ENCODE results near the gene NHLRC1. TPM values are rescaled to one million over a fixed set of nuclear protein-coding genes. Genes with fewer than 3 reads are reported as not detected.

NHLRC1 gene
- total and polyA plus RNA-seq, 2 of the 13 experiments (the other 11 are each of a cell fraction or from before 2014, with no cell fraction given): 0.04 to 0.11 TPM

DNA sequence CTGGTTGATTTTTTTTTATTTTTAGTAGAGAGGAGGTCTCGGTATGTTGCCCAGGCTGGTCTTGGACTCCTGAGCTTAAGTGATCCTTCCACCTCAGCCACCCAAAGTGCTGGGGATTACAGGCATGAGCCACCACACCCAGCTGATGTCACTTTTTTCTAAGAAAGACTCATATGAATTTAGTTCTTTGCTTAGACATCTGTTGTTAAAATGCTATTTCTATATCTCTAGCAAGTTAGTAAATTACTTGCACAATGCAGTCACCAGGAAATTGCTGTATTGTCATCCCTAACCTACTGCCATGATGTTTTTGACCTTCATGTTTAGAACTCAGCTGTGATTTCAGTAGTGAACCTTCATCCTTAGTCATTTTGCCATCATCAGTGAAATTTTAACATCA is 38.4 kb upstream of the NHLRC1 start (continued):
- TF ChIP-seq, protein P1, sequence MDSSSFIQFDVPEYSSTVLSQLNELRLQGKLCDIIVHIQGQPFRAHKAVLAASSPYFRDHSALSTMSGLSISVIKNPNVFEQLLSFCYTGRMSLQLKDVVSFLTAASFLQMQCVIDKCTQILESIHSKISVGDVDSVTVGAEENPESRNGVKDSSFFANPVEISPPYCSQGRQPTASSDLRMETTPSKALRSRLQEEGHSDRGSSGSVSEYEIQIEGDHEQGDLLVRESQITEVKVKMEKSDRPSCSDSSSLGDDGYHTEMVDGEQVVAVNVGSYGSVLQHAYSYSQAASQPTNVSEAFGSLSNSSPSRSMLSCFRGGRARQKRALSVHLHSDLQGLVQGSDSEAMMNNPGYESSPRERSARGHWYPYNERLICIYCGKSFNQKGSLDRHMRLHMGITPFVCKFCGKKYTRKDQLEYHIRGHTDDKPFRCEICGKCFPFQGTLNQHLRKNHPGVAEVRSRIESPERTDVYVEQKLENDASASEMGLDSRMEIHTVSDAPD (CRISPR knock-in tag; IDR thresholded peaks at IDR 0.05): no peak
- TF ChIP-seq XBP1 (CRISPR knock-in tag; IDR thresholded peaks at IDR 0.05) (no peak), KDM5B (CRISPR knock-in tag; IDR thresholded peaks at IDR 0.05; ENCODE audit: borderline replicate concordance) (no peak), ZBTB21 (CRISPR knock-in tag; IDR thresholded peaks at IDR 0.05) (no peak), ELF3 (CRISPR knock-in tag; IDR thresholded peaks at IDR 0.05) (no peak), GATAD1 (CRISPR knock-in tag; IDR thresholded peaks at IDR 0.05) (no peak)
- TF ChIP-seq, protein P2, sequence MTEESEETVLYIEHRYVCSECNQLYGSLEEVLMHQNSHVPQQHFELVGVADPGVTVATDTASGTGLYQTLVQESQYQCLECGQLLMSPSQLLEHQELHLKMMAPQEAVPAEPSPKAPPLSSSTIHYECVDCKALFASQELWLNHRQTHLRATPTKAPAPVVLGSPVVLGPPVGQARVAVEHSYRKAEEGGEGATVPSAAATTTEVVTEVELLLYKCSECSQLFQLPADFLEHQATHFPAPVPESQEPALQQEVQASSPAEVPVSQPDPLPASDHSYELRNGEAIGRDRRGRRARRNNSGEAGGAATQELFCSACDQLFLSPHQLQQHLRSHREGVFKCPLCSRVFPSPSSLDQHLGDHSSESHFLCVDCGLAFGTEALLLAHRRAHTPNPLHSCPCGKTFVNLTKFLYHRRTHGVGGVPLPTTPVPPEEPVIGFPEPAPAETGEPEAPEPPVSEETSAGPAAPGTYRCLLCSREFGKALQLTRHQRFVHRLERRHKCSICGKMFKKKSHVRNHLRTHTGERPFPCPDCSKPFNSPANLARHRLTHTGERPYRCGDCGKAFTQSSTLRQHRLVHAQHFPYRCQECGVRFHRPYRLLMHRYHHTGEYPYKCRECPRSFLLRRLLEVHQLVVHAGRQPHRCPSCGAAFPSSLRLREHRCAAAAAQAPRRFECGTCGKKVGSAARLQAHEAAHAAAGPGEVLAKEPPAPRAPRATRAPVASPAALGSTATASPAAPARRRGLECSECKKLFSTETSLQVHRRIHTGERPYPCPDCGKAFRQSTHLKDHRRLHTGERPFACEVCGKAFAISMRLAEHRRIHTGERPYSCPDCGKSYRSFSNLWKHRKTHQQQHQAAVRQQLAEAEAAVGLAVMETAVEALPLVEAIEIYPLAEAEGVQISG (CRISPR knock-in tag; IDR thresholded peaks at IDR 0.05): no peak

DNA sequence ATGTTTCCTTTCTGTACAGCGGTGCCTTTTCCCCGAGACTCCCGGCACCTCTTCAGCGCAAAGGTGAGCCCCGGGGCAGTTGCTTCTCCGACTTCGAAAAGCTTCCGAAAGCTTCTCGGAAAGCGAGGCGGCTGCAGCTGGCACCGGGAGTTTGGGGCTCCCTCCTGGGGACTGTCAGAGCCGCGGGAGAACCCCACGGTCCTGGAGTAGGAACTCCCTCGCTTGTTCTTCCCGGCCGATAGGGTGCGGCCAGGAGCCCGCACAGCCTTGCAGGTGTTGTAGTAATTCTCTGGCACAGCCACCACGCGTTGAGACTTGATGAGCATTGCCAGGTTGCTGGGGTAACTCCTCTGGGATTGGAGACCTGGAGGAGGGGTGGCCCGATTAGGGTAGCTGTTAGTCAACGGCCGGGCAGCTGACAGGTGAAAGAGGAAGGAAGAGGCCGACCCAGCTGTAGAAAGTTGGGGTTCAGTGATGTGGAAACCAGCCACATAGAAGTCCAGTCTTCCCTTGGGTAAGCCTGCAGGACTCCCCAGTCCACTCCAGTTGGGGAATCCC is 33.5 kb upstream of the NHLRC1 start:
- Histone ChIP-seq H3K9me3 (ENCODE audit: low read length) (no peaks in the 10 kb centered on the region), H3K4me1 (ENCODE audit: insufficient read depth, low read length) (peaks cover 29% of the 10 kb centered on the region), H3K27ac (ENCODE audit: extremely low read length, insufficient read depth, low read length) (peak overlapping the region; percentile 75), H2AFZ (ENCODE audit: low read length) (peak overlapping the region; percentile 85), H3K4me2 (ENCODE audit: low read depth, low read length) (peak overlapping the region; percentile 85), H3K36me3 (replicated peaks in 1 of 2; ENCODE audit: control insufficient read depth in 1 of 2, insufficient read depth in 2 of 2, low read length in 2 of 2) (peaks cover 0 to 3% of the 10 kb centered on the region in 2 experiments; a peak in 1 of 5 replicates), H4K20me1 (ENCODE audit: insufficient read depth, low read length) (no peaks in the 10 kb centered on the region), H3K4me3 (replicated peaks in 1 of 3; ENCODE audit: insufficient read depth in 1 of 3, low read depth in 2 of 3, low read length in 3 of 3) (peak overlapping the region; percentile 74 to 98 (median 85)), H3K27me3 (ENCODE audit: control insufficient read depth in 1 of 2, insufficient read depth in 2 of 2, low read length in 2 of 2) (no peaks in the 10 kb centered on the region), H3K9ac (ENCODE audit: insufficient read depth, low read depth, low read length) (peak overlapping the region; percentile 84), H3K79me2 (ENCODE audit: insufficient read depth, low read length) (no peaks in the 10 kb centered on the region)
- DNase-seq (ENCODE audit: low spot score) (peak; percentile 85), FAIRE-seq (peak; percentile 32), ATAC-seq (peak; percentile 88)
- under 1% methylated on average over 25 of the region's 26 CpGs for WGBS (ENCODE audit: low lambda C conversion rate)
- POLR2A ChIA-PET: no interaction called here
- in situ Hi-C loops (cut with HindIII; ENCODE audit: extremely low pct_ligation_motif_present, low pct_unique_long_range_greater_than_20kb) (no loop called here), intact Hi-C loops (cut with micrococcal nuclease; ENCODE audit: unreplicated experiment) (loop anchor here (2.0 to 10.0 kb wide), 7 partner anchors 33 to 451 kb away; partner anchors contain the start of genes DEK, KIF13A, NHLRC1 and NUP153)
- BruUV-seq (replicated peaks): no TSS peak
- CTCF ChIA-PET (ENCODE audit: low intra/inter-chr PET ratio, low total read pairs): no interaction called here
- TF ChIP-seq, protein P3, sequence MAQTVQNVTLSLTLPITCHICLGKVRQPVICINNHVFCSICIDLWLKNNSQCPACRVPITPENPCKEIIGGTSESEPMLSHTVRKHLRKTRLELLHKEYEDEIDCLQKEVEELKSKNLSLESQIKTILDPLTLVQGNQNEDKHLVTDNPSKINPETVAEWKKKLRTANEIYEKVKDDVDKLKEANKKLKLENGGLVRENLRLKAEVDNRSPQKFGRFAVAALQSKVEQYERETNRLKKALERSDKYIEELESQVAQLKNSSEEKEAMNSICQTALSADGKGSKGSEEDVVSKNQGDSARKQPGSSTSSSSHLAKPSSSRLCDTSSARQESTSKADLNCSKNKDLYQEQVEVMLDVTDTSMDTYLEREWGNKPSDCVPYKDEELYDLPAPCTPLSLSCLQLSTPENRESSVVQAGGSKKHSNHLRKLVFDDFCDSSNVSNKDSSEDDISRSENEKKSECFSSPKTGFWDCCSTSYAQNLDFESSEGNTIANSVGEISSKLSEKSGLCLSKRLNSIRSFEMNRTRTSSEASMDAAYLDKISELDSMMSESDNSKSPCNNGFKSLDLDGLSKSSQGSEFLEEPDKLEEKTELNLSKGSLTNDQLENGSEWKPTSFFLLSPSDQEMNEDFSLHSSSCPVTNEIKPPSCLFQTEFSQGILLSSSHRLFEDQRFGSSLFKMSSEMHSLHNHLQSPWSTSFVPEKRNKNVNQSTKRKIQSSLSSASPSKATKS (CRISPR knock-in tag; IDR thresholded peaks at IDR 0.05): no peak
- no peak; the same call in 1 of the 2 replicates for TF ChIP-seq SALL2 (CRISPR knock-in tag; IDR thresholded peaks at IDR 0.05)
- TF ChIP-seq ZNF431 (CRISPR knock-in tag; IDR thresholded peaks at IDR 0.05; ENCODE audit: borderline replicate concordance, low read depth): no peak
- no peak for TF ChIP-seq SRSF1 (optimal IDR thresholded peaks at IDR 0.05; ENCODE audit: low read depth, low read length)
- peak; percentile 90 for TF ChIP-seq XRCC5 (optimal IDR thresholded peaks at IDR 0.05; ENCODE audit: low read length)
- no peak for TF ChIP-seq HHEX (CRISPR knock-in tag; IDR thresholded peaks at IDR 0.05)
- TF ChIP-seq RBAK (CRISPR knock-in tag; IDR thresholded peaks at IDR 0.05): no peak
- TF ChIP-seq ZNF263 (CRISPR knock-in tag; IDR thresholded peaks at IDR 0.05): peak; percentile 61
- no peak for TF ChIP-seq MAF1 (CRISPR knock-in tag; IDR thresholded peaks at IDR 0.05; ENCODE audit: borderline replicate concordance)
- no peak for TF ChIP-seq ZNF460 (CRISPR knock-in tag; IDR thresholded peaks at IDR 0.05; ENCODE audit: borderline replicate concordance)
- no peak; the same call in 1 of the 2 replicates for TF ChIP-seq SP140L (CRISPR knock-in tag; IDR thresholded peaks at IDR 0.05; ENCODE audit: borderline replicate concordance)
